Hepatocyte (in vitro differentiated cells): ENCODE results near the gene CSNK1G1. TPM values are rescaled to one million over a fixed set of nuclear protein-coding genes. Genes with fewer than 3 reads are reported as not detected.
"Not testable (repeated sequence)": the region's sequence is repeated elsewhere in the genome, so short reads cannot be mapped to it uniquely, and the experiment has no call there.

Source experiments
- DNase-seq: peaks from one replicate; pipeline ENCODE4 v3.0.0-alpha.2; 2016; ENCODE audit warnings: low spot score
- H2AFZ ChIP-seq: fragments of 200-600 bp; sonication (generic); 2 replicates; pipeline ENCODE4 v1.6.0; 2016; ENCODE audit warnings: antibody characterized with exemption, mild to moderate bottlenecking
- H3K27ac ChIP-seq: fragments of 200-600 bp; sonication (generic); 2 replicates; pipeline ENCODE4 v1.5.1; 2016; ENCODE audit warnings: mild to moderate bottlenecking
- H3K27me3 ChIP-seq: fragments of 200-600 bp; sonication (generic); 2 replicates; pipeline ENCODE4 v1.6.1; 2016
- H3K36me3 ChIP-seq: fragments of 200-600 bp; sonication (generic); replicated peaks from 2 replicates; pipeline ENCODE4 v1.5.1; 2016; ENCODE audit warnings: low read depth; ENCODE audit not compliant: insufficient read depth
- H3K4me1 ChIP-seq: fragments of 200-600 bp; sonication (generic); 2 replicates; pipeline ENCODE4 v1.5.1; 2016; ENCODE audit warnings: mild to moderate bottlenecking, moderate library complexity; ENCODE audit not compliant: insufficient read depth
- H3K4me2 ChIP-seq: fragments of 200-600 bp; sonication (generic); 2 replicates; pipeline ENCODE4 v1.6.0; 2016
- H3K4me3 ChIP-seq: fragments of 200-600 bp; sonication (generic); 2 replicates; pipeline ENCODE4 v1.5.1; 2016; ENCODE audit warnings: mild to moderate bottlenecking
- H3K79me2 ChIP-seq: fragments of 200-600 bp; sonication (generic); 2 replicates; pipeline ENCODE4 v1.6.0; 2017; ENCODE audit warnings: mild to moderate bottlenecking
- H3K9me2 ChIP-seq: fragments of 200-600 bp; sonication (generic); replicated peaks from 2 replicates; pipeline ENCODE4 v1.6.0; 2017; ENCODE audit warnings: mild to moderate bottlenecking; ENCODE audit not compliant: insufficient read depth
- H3K9me3 ChIP-seq: fragments of 200-600 bp; sonication (generic); 2 replicates; pipeline ENCODE4 v1.5.1; 2016; ENCODE audit warnings: low read depth, mild to moderate bottlenecking
- H4K20me1 ChIP-seq: fragments of 200-600 bp; sonication (generic); 2 replicates; pipeline ENCODE4 v1.6.0; 2016; ENCODE audit warnings: mild to moderate bottlenecking; ENCODE audit not compliant: insufficient read depth, poor library complexity, severe bottlenecking
- CTCF ChIP-seq: fragments of 200-600 bp; sonication (generic); IDR thresholded peaks from 2 replicates; pipeline ENCODE4 v1.5.1; 2016; ENCODE audit warnings: antibody characterized with exemption, mild to moderate bottlenecking; ENCODE audit not compliant: poor library complexity
- EZH2 ChIP-seq: fragments of 200-600 bp; sonication (generic); IDR thresholded peaks from 2 replicates; pipeline ENCODE4 v1.6.1; 2016; ENCODE audit warnings: antibody characterized with exemption, mild to moderate bottlenecking, borderline replicate concordance
- EZH2phosphoT487 ChIP-seq: fragments of 200-600 bp; sonication (generic); IDR thresholded peaks from one replicate; pipeline ENCODE4 v1.6.1; 2018; ENCODE audit warnings: antibody characterized with exemption, mild to moderate bottlenecking, low read depth, moderate library complexity; ENCODE audit not compliant: unreplicated experiment, severe bottlenecking
- WGBS: methylation state at CpG from one replicate; pipeline ENCODE4 v1.1.6; 2016; ENCODE audit warnings: low lambda C conversion rate; ENCODE audit errors: missing lambda C conversion rate; 5-methylcytosine and 5-hydroxymethylcytosine counted together
- polyA plus RNA-seq: library from polyadenylated mRNA; unstranded; fragments of >200 nt; fragmentation: Nextera tagmentation; extraction: Ambion mirVana; gene quantifications from 2 replicates; pipeline ENCODE4 v1.2.1, GENCODE V29; 2016
- total RNA-seq: library from RNA; depleted of rRNA; stranded (reverse); fragments of >200 nt; gene quantifications from 2 replicates; pipeline ENCODE4 v1.2.3, GENCODE V29; 2014

Gene CSNK1G1
- total and polyA plus RNA-seq, 2 experiments from 2014 or later: 7.7 to 18.1 TPM

GRCh38 chr15:64267331-64267973 is 88.5 kb downstream of the CSNK1G1 start:
- Histone ChIP-seq H3K36me3 (no peaks in the 10 kb centered on the region), H3K4me1 (no peaks in the 10 kb centered on the region), H3K27me3 (no peaks in the 10 kb centered on the region), H4K20me1 (no peaks in the 10 kb centered on the region), H3K79me2 (peaks cover 27% of the 10 kb centered on the region), H3K27ac (no peak overlapping the region), H3K4me3 (no peak overlapping the region), H2AFZ (no peak overlapping the region), H3K9me2 (no peaks in the 10 kb centered on the region), H3K9me3 (no peaks in the 10 kb centered on the region), H3K4me2 (no peak overlapping the region)
- WGBS: 96% methylated on average over 1 of the region's 1 CpG
- no peak for DNase-seq
- TF ChIP-seq EZH2 (no peak), CTCF (no peak), EZH2phosphoT487 (no peak)

DNA sequence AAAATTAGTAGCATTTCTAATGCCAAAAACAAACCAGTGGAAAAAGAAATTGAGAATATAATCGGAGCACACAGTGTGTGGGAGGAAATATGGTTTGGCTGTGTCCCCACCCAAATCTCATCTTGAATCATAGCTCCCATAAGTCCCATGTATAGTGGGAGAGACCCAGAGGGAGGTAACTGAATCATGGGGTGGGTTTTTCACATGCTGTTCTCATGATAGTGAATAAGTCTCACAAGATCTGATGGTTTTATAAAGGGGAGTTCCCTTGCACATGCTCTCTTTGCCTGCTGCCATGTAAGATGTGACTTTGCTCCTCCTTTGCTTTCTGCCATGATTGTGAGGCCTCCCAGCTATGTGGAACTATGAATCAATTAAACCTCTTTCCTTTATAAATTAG is 90.8 kb downstream of the CSNK1G1 start:
- H3K4me2 ChIP-seq, H3K4me1 ChIP-seq, H3K27me3 ChIP-seq, H3K36me3 ChIP-seq, H3K27ac ChIP-seq, H3K9me2 ChIP-seq, H3K4me3 ChIP-seq, H4K20me1 ChIP-seq, H3K9me3 ChIP-seq, DNase-seq, H2AFZ ChIP-seq: not testable (repeated sequence)
- peaks cover 35% of the 10 kb centered on the region for H3K79me2 ChIP-seq
- 92% methylated on average over 1 of the region's 1 CpG for WGBS

GRCh38 chr15:64264502-64264901 is 91.5 kb downstream of the CSNK1G1 start:
- H3K79me2 ChIP-seq: peaks cover 38% of the 10 kb centered on the region
- H3K36me3 ChIP-seq: no peaks in the 10 kb centered on the region
- no peaks in the 10 kb centered on the region for H4K20me1 ChIP-seq
- no peak overlapping the region for H3K4me3 ChIP-seq
- TF ChIP-seq EZH2phosphoT487 (no peak), CTCF (no peak)
- H3K4me2 ChIP-seq: no peak overlapping the region
- WGBS: 98% methylated on average over 4 of the region's 4 CpGs
- no peaks in the 10 kb centered on the region for H3K9me2 ChIP-seq
- H3K9me3 ChIP-seq: no peaks in the 10 kb centered on the region
- no peaks in the 10 kb centered on the region for H3K27me3 ChIP-seq
- H2AFZ ChIP-seq: no peak overlapping the region
- no peak for DNase-seq
- no peak overlapping the region for H3K27ac ChIP-seq
- no peaks in the 10 kb centered on the region for H3K4me1 ChIP-seq

- Histone ChIP-seq H2AFZ (no peak overlapping the region), H3K4me3 (no peak overlapping the region), H3K27ac (no peak overlapping the region), H3K36me3 (no peaks in the 10 kb centered on the region), H3K9me2 (no peaks in the 10 kb centered on the region), H4K20me1 (no peaks in the 10 kb centered on the region), H3K4me2 (no peak overlapping the region), H3K9me3 (no peaks in the 10 kb centered on the region), H3K79me2 (peaks cover 40% of the 10 kb centered on the region), H3K4me1 (no peaks in the 10 kb centered on the region), H3K27me3 (no peaks in the 10 kb centered on the region)
- DNase-seq: no peak
- TF ChIP-seq CTCF: no peak
- TF ChIP-seq EZH2: no peak
- TF ChIP-seq EZH2phosphoT487: no peak
- 96% methylated on average over 2 of the region's 2 CpGs for WGBS
Observed at GRCh38 chr15:64263567-64263966, 92.4 kb downstream of the CSNK1G1 start.
